Stimulated activated CD4-positive, alpha-beta T cell treated with anti-CD3 and anti-CD28 coated beads, Interleukin-1b, Interleukin-23, amount 100 ng/mL, for 24 hours (primary cell): ENCODE data around the gene SCD.

Experiments used
- DNase-seq, 4 experiments: peaks; one replicate each; pipeline ENCODE4 v3.0.0-alpha.2; 2020; ENCODE audit warnings: low read depth in 4 of 4, low spot score in 1 of 4

The SCD gene

GRCh38 chr10:100395626-100396025 lies 48.6 kb downstream of the SCD start:
- no peak for DNase-seq

DNA sequence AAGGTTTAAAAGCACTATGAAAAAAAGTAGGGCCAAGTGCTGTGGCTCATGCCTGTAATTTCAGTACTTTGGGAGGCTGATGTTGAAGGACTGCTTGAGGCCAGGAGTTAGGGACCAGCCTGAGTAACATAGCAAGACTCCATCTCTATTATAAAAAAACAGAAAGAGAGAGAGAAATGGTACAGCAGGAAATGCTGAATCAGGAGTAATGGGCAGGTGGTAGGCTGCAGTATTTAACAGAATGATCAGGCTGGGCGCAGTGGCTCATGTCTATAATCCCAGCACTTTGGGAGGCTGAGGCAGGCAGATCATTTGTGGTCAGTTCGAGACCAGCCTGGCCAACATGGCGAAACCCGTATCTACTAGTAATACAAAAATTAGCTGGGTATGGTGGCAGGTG lies 49.6 kb downstream of the SCD start:
- DNase-seq, result no peak

DNA sequence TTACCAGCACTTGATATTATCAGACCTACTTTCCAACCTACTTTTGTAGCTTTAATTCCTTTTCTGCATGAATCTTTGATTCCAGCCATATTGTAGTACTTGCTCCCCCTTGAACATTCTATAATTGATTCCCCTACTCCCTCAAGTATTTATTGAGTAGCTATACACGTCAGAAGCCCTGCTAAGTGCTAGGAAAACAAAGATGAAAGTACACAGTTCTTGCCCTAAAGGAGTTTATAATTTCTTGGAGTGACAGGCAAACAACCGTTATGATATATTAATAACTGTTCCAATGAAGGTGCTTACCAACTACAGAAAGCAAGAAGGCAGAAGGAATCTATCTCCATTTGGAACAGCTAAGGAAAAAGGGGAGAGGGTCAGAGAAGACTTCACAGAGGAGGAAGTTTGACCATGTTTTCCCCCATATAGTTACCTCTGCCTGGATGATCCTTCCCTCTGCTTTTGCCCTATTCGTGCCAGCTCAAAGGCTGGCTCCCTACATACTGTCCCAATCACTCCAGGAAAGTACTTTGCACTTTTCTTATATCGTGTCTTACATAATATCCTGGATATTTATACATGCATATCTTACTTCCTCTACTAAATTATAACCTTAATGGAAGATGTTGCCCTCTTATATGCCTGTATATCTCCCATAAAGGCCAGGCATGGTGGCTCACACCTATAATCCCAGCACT lies 54.7 kb downstream of the SCD start:
- DNase-seq, result no peak

DNA sequence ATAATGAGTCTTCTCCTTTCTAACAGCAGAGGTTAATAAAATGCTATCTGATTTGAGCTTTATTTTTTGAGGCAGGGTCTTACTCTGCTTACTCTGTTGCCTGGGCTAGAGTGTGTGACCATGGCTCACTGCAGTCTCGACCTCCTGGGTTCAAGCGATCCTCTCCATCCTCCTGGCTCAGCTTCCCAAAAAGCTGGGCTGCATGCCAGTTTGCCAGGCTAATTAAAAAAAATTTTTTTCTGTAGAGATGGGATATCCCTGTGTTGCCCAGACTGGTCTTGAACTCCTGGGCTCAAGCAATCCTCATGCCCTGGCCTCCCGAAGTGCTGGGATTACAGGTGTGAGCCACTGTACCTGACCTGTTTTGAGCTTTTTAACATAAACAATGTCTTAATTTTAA lies 56.7 kb downstream of the SCD start:
- DNase-seq, result no peak

GRCh38 chr10:100413173-100413572 lies 66.1 kb downstream of the SCD start:
- no peak for DNase-seq
